Middle frontal gyrus (tissue), 1 donor: ENCODE results near the gene DISC1.
"Not testable (repeated sequence)": the region's sequence is repeated elsewhere in the genome, so short reads cannot be mapped to it uniquely, and the experiment has no call there.

Experiments used
- DNase-seq: peaks from one replicate; pipeline ENCODE4 v3.0.0-alpha.2; 2015; ENCODE audit warnings: low spot score; ENCODE audit errors: extremely low spot score

DISC1 gene

GRCh38 chr1:231626535-231626950, at the start of gene DISC1:
Gene DISC1 (plus strand): TSS chr1:231626790. CDS start chr1:231626868, 78 bp downstream.
- DNase-seq: peak; percentile 37

- DNase-seq: no peak
Measured at GRCh38 chr1:231576804-231577718, 49.5 kb upstream of the DISC1 start.

GRCh38 chr1:231580874-231581273, 45.7 kb upstream of the DISC1 start:
- DNase-seq: no peak

- DNase-seq: no peak
Measured at GRCh38 chr1:231581859-231582258, 44.7 kb upstream of the DISC1 start.

GRCh38 chr1:231583376-231583775, 43.2 kb upstream of the DISC1 start:
- DNase-seq: no peak

GRCh38 chr1:231584117-231584516, 42.5 kb upstream of the DISC1 start:
- DNase-seq: no peak

- DNase-seq: no peak
Measured at GRCh38 chr1:231584921-231585320, 41.7 kb upstream of the DISC1 start.

- DNase-seq: no peak
Measured at GRCh38 chr1:231590453-231591198, 36.0 kb upstream of the DISC1 start.

GRCh38 chr1:231591466-231591865, 35.1 kb upstream of the DISC1 start:
- DNase-seq: no peak

- DNase-seq: no peak
Measured at GRCh38 chr1:231592809-231593208, 33.8 kb upstream of the DISC1 start.

GRCh38 chr1:231593264-231593663, 33.3 kb upstream of the DISC1 start:
- DNase-seq: not testable (repeated sequence)

GRCh38 chr1:231594123-231594522, 32.5 kb upstream of the DISC1 start:
- no peak for DNase-seq

GRCh38 chr1:231594749-231595148, 31.8 kb upstream of the DISC1 start:
- DNase-seq: no peak

GRCh38 chr1:231596337-231596791, 30.2 kb upstream of the DISC1 start:
- no peak for DNase-seq

- no peak for DNase-seq
Measured at GRCh38 chr1:231597971-231598370, 28.6 kb upstream of the DISC1 start.

- DNase-seq: no peak
Measured at GRCh38 chr1:231600458-231600976, 26.1 kb upstream of the DISC1 start.

- no peak for DNase-seq
Measured at GRCh38 chr1:231601824-231602672, 24.5 kb upstream of the DISC1 start.

- no peak for DNase-seq
Measured at GRCh38 chr1:231602673-231602984, 24.0 kb upstream of the DISC1 start.

GRCh38 chr1:231603598-231604275, 22.9 kb upstream of the DISC1 start:
- DNase-seq: peak; percentile 18

GRCh38 chr1:231604276-231604621, 22.3 kb upstream of the DISC1 start:
- DNase-seq: no peak
